MM.1S (cell line): ENCODE data around the gene AGBL4.

Experiments used
- DNase-seq: peaks from one replicate; pipeline ENCODE4 v3.0.0-alpha.2; 2015
- H2AFZ ChIP-seq: fragments of 300-600 bp; sonication (generic); 2 replicates; pipeline ENCODE4 v1.6.0; 2016; ENCODE audit warnings: antibody characterized with exemption, low read length
- H3F3A ChIP-seq: fragments of 300-600 bp; sonication (generic); 2 replicates; pipeline ENCODE4 v1.6.1; 2016; ENCODE audit warnings: mild to moderate bottlenecking, antibody characterized with exemption, low read length, moderate library complexity, mixed read lengths; ENCODE audit not compliant: insufficient read depth
- H3K27ac ChIP-seq: fragments of 300-600 bp; sonication (generic); 2 replicates; pipeline ENCODE4 v1.5.1; 2016; ENCODE audit warnings: mild to moderate bottlenecking, low read length
- H3K27me3 ChIP-seq: fragments of 300-600 bp; sonication (generic); replicated peaks from 2 replicates; pipeline ENCODE4 v1.6.0; 2016; ENCODE audit warnings: low read length; ENCODE audit not compliant: insufficient read depth
- H3K36me3 ChIP-seq: fragments of 300-600 bp; sonication (generic); replicated peaks from 2 replicates; pipeline ENCODE4 v1.6.1; 2016; ENCODE audit warnings: mild to moderate bottlenecking, low read length, mixed read lengths; ENCODE audit not compliant: insufficient read depth
- H3K4me1 ChIP-seq: fragments of 300-600 bp; sonication (generic); 2 replicates; pipeline ENCODE4 v1.6.1; 2016; ENCODE audit warnings: low read length, mixed read lengths
- H3K4me2 ChIP-seq: fragments of 300-600 bp; sonication (generic); 2 replicates; pipeline ENCODE4 v1.6.0; 2016; ENCODE audit warnings: low read depth, low read length
- H3K4me3 ChIP-seq: fragments of 300-600 bp; sonication (generic); 2 replicates; pipeline ENCODE4 v1.5.1; 2016; ENCODE audit warnings: low read length, mixed read lengths
- H3K79me2 ChIP-seq: fragments of 300-600 bp; sonication (generic); 2 replicates; pipeline ENCODE4 v1.6.1; 2016; ENCODE audit warnings: mixed run types, low read length, mixed read lengths
- H3K9ac ChIP-seq: fragments of 300-600 bp; sonication (generic); 2 replicates; pipeline ENCODE4 v1.6.1; 2016; ENCODE audit warnings: low read length, mixed read lengths
- H3K9me2 ChIP-seq: fragments of 300-600 bp; sonication (generic); replicated peaks from 2 replicates; pipeline ENCODE4 v1.6.1; 2016; ENCODE audit warnings: mild to moderate bottlenecking, low read length, mixed read lengths; ENCODE audit not compliant: insufficient read depth
- H3K9me3 ChIP-seq: fragments of 300-600 bp; sonication (generic); replicated peaks from 2 replicates; pipeline ENCODE4 v1.6.1; 2016; ENCODE audit warnings: mild to moderate bottlenecking, low read length, mixed read lengths; ENCODE audit not compliant: insufficient read depth
- H4K20me1 ChIP-seq: fragments of 300-600 bp; sonication (generic); 2 replicates; pipeline ENCODE4 v1.6.1; 2016; ENCODE audit warnings: mild to moderate bottlenecking, low read length, moderate library complexity, mixed read lengths; ENCODE audit not compliant: insufficient read depth
- CTCF ChIP-seq: fragments of 300-600 bp; sonication (generic); IDR thresholded peaks from 2 replicates; pipeline ENCODE4 v1.5.1; 2016; ENCODE audit warnings: antibody characterized with exemption, low read length, mixed read lengths
- EZH2 ChIP-seq: fragments of 300-600 bp; sonication (generic); optimal IDR thresholded peaks from 2 replicates; pipeline ENCODE3; 2017; ENCODE audit warnings: low read depth, mild to moderate bottlenecking, antibody characterized with exemption, low read length, mixed read lengths
- EZH2phosphoT487 ChIP-seq: fragments of 300-600 bp; sonication (generic); IDR thresholded peaks from 2 replicates; pipeline ENCODE4 v1.6.1; 2018; ENCODE audit warnings: antibody characterized with exemption, low read length

AGBL4 gene

DNA sequence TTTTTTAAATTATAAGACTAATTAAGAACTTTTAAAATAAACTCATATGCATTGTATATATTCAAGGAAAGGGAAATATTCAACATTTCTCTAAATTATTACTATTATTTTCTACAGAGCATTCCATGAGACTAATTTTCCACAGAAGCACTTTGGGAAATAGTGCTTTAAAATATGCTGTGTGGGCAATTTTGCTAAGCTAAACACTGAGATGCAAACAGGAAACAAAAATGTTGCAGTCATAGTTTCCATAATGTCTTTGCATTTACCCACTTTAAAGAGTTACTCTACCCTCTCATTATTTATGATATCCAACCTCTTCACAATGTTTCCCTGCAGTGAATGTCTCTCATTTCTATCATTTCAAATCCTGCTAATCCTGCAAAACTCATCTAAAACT, 977.4 kb downstream of the AGBL4 start:
- Histone ChIP-seq H3K36me3 (no peaks in the 10 kb centered on the region), H3K27me3 (no peaks in the 10 kb centered on the region), H3K4me2 (no peak overlapping the region), H3K9ac (no peak overlapping the region), H4K20me1 (no peaks in the 10 kb centered on the region), H3K4me3 (no peak overlapping the region), H3K4me1 (no peaks in the 10 kb centered on the region), H2AFZ (no peak overlapping the region), H3K9me2 (no peaks in the 10 kb centered on the region), H3K27ac (no peak overlapping the region), H3F3A (no peaks in the 10 kb centered on the region), H3K9me3 (no peaks in the 10 kb centered on the region), H3K79me2 (no peaks in the 10 kb centered on the region)
- DNase-seq = no peak
- no peak for TF ChIP-seq EZH2phosphoT487
- no peak for TF ChIP-seq EZH2
- no peak for TF ChIP-seq CTCF

DNA sequence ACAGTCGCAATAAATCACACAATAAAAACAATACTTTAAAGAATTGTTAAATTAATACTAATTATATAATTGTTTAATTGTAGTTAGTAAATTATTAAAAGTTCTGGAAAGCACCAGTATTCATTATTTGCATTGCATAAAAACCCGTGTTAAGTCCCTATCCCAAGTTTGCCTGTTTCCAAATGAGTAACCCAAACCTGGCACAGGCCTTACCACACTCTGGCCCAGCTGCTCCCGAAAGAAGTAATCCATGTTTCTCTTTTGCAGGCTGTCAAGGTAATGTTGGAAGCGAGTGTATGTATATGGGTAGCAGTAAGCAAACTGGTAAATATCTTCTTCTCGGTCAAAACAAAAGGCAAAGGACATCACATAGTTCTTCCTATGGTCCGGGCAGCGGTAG, 978.4 kb downstream of the AGBL4 start:
- Histone ChIP-seq H3K9me2 (no peaks in the 10 kb centered on the region), H3K4me2 (no peak overlapping the region), H2AFZ (no peak overlapping the region), H3K27ac (no peak overlapping the region), H3K4me1 (no peaks in the 10 kb centered on the region), H4K20me1 (no peaks in the 10 kb centered on the region), H3K36me3 (no peaks in the 10 kb centered on the region), H3K27me3 (no peaks in the 10 kb centered on the region), H3F3A (no peaks in the 10 kb centered on the region), H3K9me3 (no peaks in the 10 kb centered on the region), H3K9ac (no peak overlapping the region), H3K4me3 (no peak overlapping the region), H3K79me2 (no peaks in the 10 kb centered on the region)
- no peak for DNase-seq
- no peak for TF ChIP-seq EZH2
- TF ChIP-seq EZH2phosphoT487 = no peak
- no peak for TF ChIP-seq CTCF

DNA sequence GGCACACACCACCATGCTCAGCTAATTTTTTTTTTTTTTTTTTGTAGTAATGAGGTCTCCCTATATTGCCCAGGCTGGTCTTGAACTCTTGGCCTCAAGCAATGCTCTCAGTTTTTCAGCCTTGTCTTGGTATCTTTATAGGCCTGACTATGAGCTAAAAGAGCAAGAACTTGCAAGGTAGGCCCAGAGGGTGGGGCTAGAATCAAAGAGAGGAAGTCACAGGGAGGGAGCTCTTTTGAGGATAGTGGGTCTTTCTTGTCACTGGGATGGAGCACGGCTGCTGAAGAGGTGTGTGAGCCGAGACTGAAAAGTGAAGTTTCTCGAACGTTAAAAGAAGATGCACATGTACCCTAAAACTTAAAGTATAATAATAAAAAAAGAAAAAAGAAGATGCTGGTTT, 987.1 kb downstream of the AGBL4 start:
- Histone ChIP-seq H3K79me2 (no peaks in the 10 kb centered on the region), H4K20me1 (no peaks in the 10 kb centered on the region), H3K4me2 (no peak overlapping the region), H3K9me2 (no peaks in the 10 kb centered on the region), H3K4me1 (no peaks in the 10 kb centered on the region), H3F3A (no peaks in the 10 kb centered on the region), H3K4me3 (no peak overlapping the region), H3K9me3 (no peaks in the 10 kb centered on the region), H3K9ac (no peak overlapping the region), H2AFZ (no peak overlapping the region), H3K36me3 (no peaks in the 10 kb centered on the region), H3K27ac (no peak overlapping the region), H3K27me3 (no peaks in the 10 kb centered on the region)
- TF ChIP-seq EZH2phosphoT487 = no peak
- no peak for TF ChIP-seq CTCF
- TF ChIP-seq EZH2 = no peak
- no peak for DNase-seq

GRCh38 chr1:49028396-49028795, 995.4 kb downstream of the AGBL4 start:
- DNase-seq = no peak
- H2AFZ ChIP-seq = no peak overlapping the region
- H3K9me3 ChIP-seq = no peaks in the 10 kb centered on the region
- H3K4me2 ChIP-seq = no peak overlapping the region
- H3K4me1 ChIP-seq = no peaks in the 10 kb centered on the region
- H3K27me3 ChIP-seq = no peaks in the 10 kb centered on the region
- no peaks in the 10 kb centered on the region for H3K9me2 ChIP-seq
- no peak overlapping the region for H3K4me3 ChIP-seq
- no peaks in the 10 kb centered on the region for H4K20me1 ChIP-seq
- H3K36me3 ChIP-seq = no peaks in the 10 kb centered on the region
- no peak overlapping the region for H3K9ac ChIP-seq
- H3K79me2 ChIP-seq = no peaks in the 10 kb centered on the region
- H3F3A ChIP-seq = no peaks in the 10 kb centered on the region
- H3K27ac ChIP-seq = no peak overlapping the region
- TF ChIP-seq CTCF (no peak), EZH2 (no peak), EZH2phosphoT487 (no peak)
